ENCODE data around the gene TOX3.

TOX3 gene

GRCh38 chr16:52460639-52461178 lies 86.2 kb downstream of the TOX3 start:
- no peak overlapping the region for H3K27ac ChIP-seq
- TF ChIP-seq CTCF (conservative IDR thresholded peaks at IDR 0.05) = no peak

DNA sequence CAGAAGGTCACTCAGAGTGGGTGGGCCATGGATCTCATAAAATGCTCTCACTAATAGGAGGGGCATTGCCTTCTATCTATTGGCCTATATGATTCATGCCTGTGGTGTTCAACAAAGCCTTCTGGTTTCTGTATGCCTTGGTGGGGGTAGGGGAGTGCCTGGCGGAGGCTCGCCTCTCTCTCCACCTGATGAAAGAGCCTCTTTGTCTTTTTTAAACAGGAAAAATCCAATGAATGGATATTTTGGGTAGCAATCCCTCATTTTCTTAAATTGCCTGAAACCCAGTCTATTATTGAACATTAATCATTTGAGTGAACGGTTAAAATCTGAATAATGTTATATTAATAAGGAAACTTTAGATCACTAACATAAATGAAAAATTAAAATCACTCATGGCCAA lies 90.6 kb downstream of the TOX3 start:
- TF ChIP-seq CTCF (conservative IDR thresholded peaks at IDR 0.05) = no peak

GRCh38 chr16:52455549-52456277 lies 91.2 kb downstream of the TOX3 start:
- H3K27ac ChIP-seq = no peak overlapping the region
- TF ChIP-seq CTCF (conservative IDR thresholded peaks at IDR 0.05) = no peak

More for the DNA sequence above, 90.6 kb downstream of the TOX3 start:
- H3K27ac ChIP-seq = no peak overlapping the region

DNA sequence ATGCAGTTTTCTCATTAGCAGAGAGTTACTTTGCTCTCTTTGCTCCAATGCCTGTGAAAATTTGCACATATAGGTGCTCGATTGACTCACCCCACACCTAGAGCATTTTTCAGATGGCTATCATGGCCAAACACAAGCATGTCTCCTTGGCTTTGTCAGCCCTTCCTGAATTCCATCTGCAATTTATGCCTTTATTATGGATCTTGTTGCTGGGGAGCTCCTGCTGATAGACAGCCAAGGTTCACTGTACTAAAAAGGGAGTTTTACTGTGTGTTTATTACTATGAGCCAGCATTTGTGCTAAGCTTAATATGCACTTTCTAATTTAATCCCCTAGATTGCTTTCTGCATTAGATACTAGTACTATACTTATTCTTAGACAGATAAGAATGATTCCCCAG lies 93.3 kb downstream of the TOX3 start:
- no peak for TF ChIP-seq CTCF (conservative IDR thresholded peaks at IDR 0.05)
- no peak overlapping the region for H3K27ac ChIP-seq

- no peak for TF ChIP-seq CTCF (conservative IDR thresholded peaks at IDR 0.05)
- H3K27ac ChIP-seq = no peak overlapping the region
These were observed 94.9 kb downstream of the TOX3 start for GRCh38 chr16:52451971-52452421.

GRCh38 chr16:52450916-52451315 lies 96.0 kb downstream of the TOX3 start:
- no peak for TF ChIP-seq CTCF (conservative IDR thresholded peaks at IDR 0.05)

GRCh38 chr16:52450241-52450640 lies 96.7 kb downstream of the TOX3 start:
- no peak overlapping the region for H3K27ac ChIP-seq
- TF ChIP-seq CTCF (conservative IDR thresholded peaks at IDR 0.05) = no peak

More at GRCh38 chr16:52450916-52451315, 96.0 kb downstream of the TOX3 start:
- H3K27ac ChIP-seq = no peak overlapping the region

Measured in VCaP (cell line).